H9 (cell line): ENCODE results near the gene PLD3. TPM values are rescaled to one million over a fixed set of nuclear protein-coding genes. Genes with fewer than 3 reads are reported as not detected.

Experiments
- DNase-seq: peaks from one replicate; pipeline ENCODE4 v3.0.0-alpha.2; 2017
- H2AFZ ChIP-seq: one replicate; pipeline ENCODE4 v1.6.1; 2013; ENCODE audit warnings: mild to moderate bottlenecking, low read length, control low read depth, moderate library complexity
- H2AK5ac ChIP-seq: 2 replicates; pipeline ENCODE4 v1.6.1; 2013; ENCODE audit warnings: low read length, control low read depth, mixed read lengths; ENCODE audit not compliant: insufficient read length
- H2BK120ac ChIP-seq: one replicate; pipeline ENCODE4 v1.6.1; 2013; ENCODE audit warnings: low read depth, mild to moderate bottlenecking, low read length, control low read depth, inconsistent platforms; ENCODE audit not compliant: poor library complexity, severe bottlenecking
- H2BK12ac ChIP-seq: 2 replicates; pipeline ENCODE4 v1.6.1; 2013; ENCODE audit warnings: low read length, control low read depth, mixed read lengths, low read depth; ENCODE audit not compliant: insufficient read length
- H2BK15ac ChIP-seq: 2 replicates; pipeline ENCODE4 v1.6.1; 2013; ENCODE audit warnings: low read depth, low read length, control low read depth
- H2BK20ac ChIP-seq: one replicate; pipeline ENCODE4 v1.6.1; 2013; ENCODE audit warnings: low read depth, mild to moderate bottlenecking, low read length, control low read depth, inconsistent platforms; ENCODE audit not compliant: poor library complexity, severe bottlenecking
- H2BK5ac ChIP-seq: 2 replicates; pipeline ENCODE4 v1.6.1; 2013; ENCODE audit warnings: low read length, control low read depth, mixed read lengths; ENCODE audit not compliant: insufficient read length
- H3K14ac ChIP-seq: 2 replicates; pipeline ENCODE4 v1.6.1; 2013; ENCODE audit warnings: low read length, control low read depth; ENCODE audit not compliant: insufficient read depth
- H3K18ac ChIP-seq: 2 replicates; pipeline ENCODE4 v1.6.1; 2013; ENCODE audit warnings: low read depth, mild to moderate bottlenecking, mixed read lengths, low read length, control low read depth; ENCODE audit not compliant: insufficient read length
- H3K23ac ChIP-seq: 2 replicates; pipeline ENCODE4 v1.6.1; 2013; ENCODE audit warnings: low read length, control low read depth, mixed read lengths, low read depth; ENCODE audit not compliant: insufficient read length
- H3K23me2 ChIP-seq: 2 replicates; pipeline ENCODE4 v1.6.1; 2013; ENCODE audit warnings: low read depth, mild to moderate bottlenecking, mixed read lengths, low read length, control low read depth; ENCODE audit not compliant: insufficient read length, poor library complexity, severe bottlenecking
- H3K27ac ChIP-seq: 2 replicates; pipeline ENCODE4 v1.5.1; 2013; ENCODE audit warnings: low read length, control low read depth, mixed read lengths, low read depth; ENCODE audit not compliant: insufficient read length
- H3K27me3 ChIP-seq: 2 replicates; pipeline ENCODE4 v1.6.1; 2013; ENCODE audit warnings: low read length, control low read depth, inconsistent platforms; ENCODE audit not compliant: insufficient read depth
- H3K4ac ChIP-seq: 2 replicates; pipeline ENCODE4 v1.6.1; 2013; ENCODE audit warnings: low read depth, mild to moderate bottlenecking, control low read depth, inconsistent platforms, low read length, moderate library complexity
- H3K4me1 ChIP-seq: 2 replicates; pipeline ENCODE4 v1.6.1; 2013; ENCODE audit warnings: low read length, control low read depth, inconsistent platforms; ENCODE audit not compliant: insufficient read depth
- H3K4me2 ChIP-seq: 2 replicates; pipeline ENCODE4 v1.6.1; 2013; ENCODE audit warnings: low read length, control low read depth, mixed read lengths; ENCODE audit not compliant: insufficient read length, insufficient read depth
- H3K56ac ChIP-seq: 2 replicates; pipeline ENCODE4 v1.6.1; 2013; ENCODE audit warnings: low read depth, mild to moderate bottlenecking, mixed read lengths, low read length, control low read depth; ENCODE audit not compliant: insufficient read length
- H3K79me1 ChIP-seq: 2 replicates; pipeline ENCODE4 v1.6.1; 2013; ENCODE audit warnings: low read depth, mild to moderate bottlenecking, moderate library complexity, low read length, control low read depth, inconsistent platforms; ENCODE audit not compliant: insufficient read depth, poor library complexity, severe bottlenecking
- H3K79me2 ChIP-seq: 2 replicates; pipeline ENCODE4 v1.6.1; 2013; ENCODE audit warnings: low read length, control low read depth, inconsistent platforms; ENCODE audit not compliant: insufficient read depth
- H3K9ac ChIP-seq: 2 replicates; pipeline ENCODE4 v1.6.1; 2013; ENCODE audit warnings: low read length, control low read depth, mixed read lengths; ENCODE audit not compliant: insufficient read length; ENCODE audit errors: extremely low read depth
- H3K9me3 ChIP-seq: one replicate; pipeline ENCODE4 v1.6.1; 2013; ENCODE audit warnings: low read depth, low read length, inconsistent platforms; ENCODE audit not compliant: control insufficient read depth
- H3T11ph ChIP-seq: one replicate; pipeline ENCODE4 v1.6.1; 2013; ENCODE audit warnings: mild to moderate bottlenecking, low read length, control low read depth, inconsistent platforms
- H4K20me1 ChIP-seq: one replicate; pipeline ENCODE4 v1.6.1; 2013; ENCODE audit not compliant: control insufficient read depth, insufficient read length, insufficient read depth
- H4K5ac ChIP-seq: 2 replicates; pipeline ENCODE4 v1.6.1; 2013; ENCODE audit warnings: low read depth, mild to moderate bottlenecking, mixed read lengths, low read length, control low read depth; ENCODE audit not compliant: insufficient read length
- H4K8ac ChIP-seq: replicated peaks from 2 replicates; pipeline ENCODE4 v1.6.1; 2013; ENCODE audit warnings: low read length, control low read depth, mixed read lengths, low read depth; ENCODE audit not compliant: insufficient read length
- H4K91ac ChIP-seq: 2 replicates; pipeline ENCODE4 v1.6.1; 2013; ENCODE audit warnings: low read depth, mild to moderate bottlenecking, moderate library complexity, mixed read lengths, low read length, control low read depth; ENCODE audit not compliant: insufficient read length
- H3K27ac Mint-ChIP-seq, 3 experiments: 2 replicates in 2 of 3; 3 replicates in 1 of 3; pipeline ENCODE4 v1.8.0; 2020 to 2021; ENCODE audit warnings: mixed read lengths in 3 of 3, mild to moderate bottlenecking in 1 of 3, moderate library complexity in 1 of 3
- H3K27me3 Mint-ChIP-seq: 2 replicates; pipeline ENCODE4 v1.8.0; 2021; ENCODE audit warnings: low read depth, mild to moderate bottlenecking, moderate library complexity, mixed read lengths
- H3K36me3 Mint-ChIP-seq, 3 experiments: 2 replicates in 2 of 3; 3 replicates in 1 of 3; pipeline ENCODE4 v1.8.0; 2020 to 2021; ENCODE audit warnings: low read depth in 3 of 3, mixed read lengths in 3 of 3; ENCODE audit not compliant: insufficient read depth in 1 of 3
- H3K4me1 Mint-ChIP-seq, 2 experiments: 2 replicates each; pipeline ENCODE4 v1.8.0; 2020; ENCODE audit warnings: mixed read lengths in 2 of 2
- H3K4me3 Mint-ChIP-seq, 2 experiments: 2 replicates in 1 of 2; 3 replicates in 1 of 2; pipeline ENCODE4 v1.8.0; 2020 to 2021; ENCODE audit warnings: mild to moderate bottlenecking in 2 of 2, mixed read lengths in 2 of 2, moderate library complexity in 1 of 2
- H3K9me3 Mint-ChIP-seq, 2 experiments: 2 replicates in 1 of 2; 3 replicates in 1 of 2; pipeline ENCODE4 v1.8.0; 2020; ENCODE audit warnings: mild to moderate bottlenecking in 2 of 2, mixed read lengths in 2 of 2, moderate library complexity in 1 of 2
- WGBS: extraction: QIAGEN DNeasy Blood & Tissue Kit; methylation state at CpG from one replicate; pipeline ENCODE4 v1.1.7; 2013; ENCODE audit warnings: missing lambda C conversion rate, low lambda C conversion rate, mixed read lengths; ENCODE audit not compliant: insufficient read length; ENCODE audit errors: extremely low coverage; 5-methylcytosine and 5-hydroxymethylcytosine counted together
- total RNA-seq: library from RNA; stranded (reverse); gene quantifications from 2 replicates; pipeline ENCODE4 v1.2.1, GENCODE V29; 2021
- TF ChIP-seq, protein P1 (sequence below): fragments of 200-600 bp; sonication (generic); conservative IDR thresholded peaks from 3 replicates; pipeline ENCODE4 v1.8.0; 2021; ENCODE audit warnings: antibody characterized with exemption, mild to moderate bottlenecking

PLD3 gene
- total RNA-seq, 1 experiment from 2014 or later, result 194 TPM

DNA sequence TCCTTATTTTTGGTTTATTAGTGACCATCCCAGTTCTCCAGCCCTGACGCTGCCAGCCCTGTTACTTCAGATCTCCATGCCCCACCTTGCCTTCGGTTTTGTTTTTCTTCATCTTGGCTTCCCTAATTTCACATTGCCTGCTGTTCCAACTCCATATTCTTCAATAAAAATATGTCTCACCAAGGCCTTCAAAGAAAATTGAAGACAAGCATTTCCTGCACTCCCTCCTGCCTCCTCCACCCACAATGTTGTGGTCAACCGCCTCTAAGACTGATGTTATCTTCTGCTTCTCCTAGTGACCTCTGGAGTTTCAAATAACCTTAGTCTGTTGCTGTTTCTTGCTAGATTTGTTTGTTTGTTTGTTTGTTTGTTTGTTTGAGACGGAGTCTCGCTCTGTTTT lies 14.6 kb downstream of the PLD3 start:
- no peaks in the 10 kb centered on the region for H3K79me1 ChIP-seq
- no peak for DNase-seq
- no peak overlapping the region for H3K27ac ChIP-seq
- no peak overlapping the region for H3K4ac ChIP-seq
- Mint-ChIP-seq H3K27me3 (no peaks in the 10 kb centered on the region; the same call in 1 of the 2 replicates), H3K4me1 (peaks cover 18 to 27% of the 10 kb centered on the region in 2 experiments), H3K36me3 (peaks cover 5 to 13% (median 12%) of the 10 kb centered on the region in 3 experiments; a peak in 5 of 7 replicates), H3K27ac (peak overlapping the region in 1 of 3 experiments; percentile 14; a peak in 2 of 7 replicates), H3K4me3 (no peak overlapping the region; a peak in 1 of 5 replicates), H3K9me3 (no peaks in the 10 kb centered on the region)
- H4K5ac ChIP-seq, result no peak overlapping the region
- H4K8ac ChIP-seq, result no peak overlapping the region
- no peak overlapping the region for H2BK20ac ChIP-seq
- H3K9ac ChIP-seq, result no peak overlapping the region
- no peak overlapping the region for H3K56ac ChIP-seq
- H2BK15ac ChIP-seq, result no peak overlapping the region
- H4K91ac ChIP-seq, result no peak overlapping the region
- TF ChIP-seq, protein P1, sequence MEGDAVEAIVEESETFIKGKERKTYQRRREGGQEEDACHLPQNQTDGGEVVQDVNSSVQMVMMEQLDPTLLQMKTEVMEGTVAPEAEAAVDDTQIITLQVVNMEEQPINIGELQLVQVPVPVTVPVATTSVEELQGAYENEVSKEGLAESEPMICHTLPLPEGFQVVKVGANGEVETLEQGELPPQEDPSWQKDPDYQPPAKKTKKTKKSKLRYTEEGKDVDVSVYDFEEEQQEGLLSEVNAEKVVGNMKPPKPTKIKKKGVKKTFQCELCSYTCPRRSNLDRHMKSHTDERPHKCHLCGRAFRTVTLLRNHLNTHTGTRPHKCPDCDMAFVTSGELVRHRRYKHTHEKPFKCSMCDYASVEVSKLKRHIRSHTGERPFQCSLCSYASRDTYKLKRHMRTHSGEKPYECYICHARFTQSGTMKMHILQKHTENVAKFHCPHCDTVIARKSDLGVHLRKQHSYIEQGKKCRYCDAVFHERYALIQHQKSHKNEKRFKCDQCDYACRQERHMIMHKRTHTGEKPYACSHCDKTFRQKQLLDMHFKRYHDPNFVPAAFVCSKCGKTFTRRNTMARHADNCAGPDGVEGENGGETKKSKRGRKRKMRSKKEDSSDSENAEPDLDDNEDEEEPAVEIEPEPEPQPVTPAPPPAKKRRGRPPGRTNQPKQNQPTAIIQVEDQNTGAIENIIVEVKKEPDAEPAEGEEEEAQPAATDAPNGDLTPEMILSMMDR, result no peak
- no peak overlapping the region for H2BK120ac ChIP-seq
- no peaks in the 10 kb centered on the region for H3K4me1 ChIP-seq
- H3K4me2 ChIP-seq, result no peak overlapping the region
- no peak overlapping the region for H3K23ac ChIP-seq
- H2AFZ ChIP-seq, result no peak overlapping the region
- no peak overlapping the region for H2BK12ac ChIP-seq
- WGBS, result no CpG with 5 or more reads among the region's 5 CpGs
- no peak overlapping the region for H2BK5ac ChIP-seq
- no peak overlapping the region for H3K14ac ChIP-seq
- no peaks in the 10 kb centered on the region for H3K9me3 ChIP-seq
- peaks cover 7% of the 10 kb centered on the region for H3K23me2 ChIP-seq
- no peak overlapping the region for H2AK5ac ChIP-seq
- no peaks in the 10 kb centered on the region for H3K27me3 ChIP-seq
- no peaks in the 10 kb centered on the region for H3K79me2 ChIP-seq
- H3T11ph ChIP-seq, result no peak overlapping the region
- no peaks in the 10 kb centered on the region for H4K20me1 ChIP-seq
- no peak overlapping the region for H3K18ac ChIP-seq
